Stimulated activated CD8-positive, alpha-beta memory T cell treated with anti-CD3 and anti-CD28 coated beads, Interleukin-2, amount 100 ng/mL, for 48 hours (primary cell): ENCODE data around the gene PASD1.
A peak's percentile ranks its signal among the peaks of the same experiment; 100 is the strongest.

ENCODE experiments used
- DNase-seq, 2 donors: peaks; one replicate each; pipeline ENCODE4 v3.0.0-alpha.2; 2020; ENCODE audit warnings: low read depth in 2 of 2

PASD1 gene

DNA sequence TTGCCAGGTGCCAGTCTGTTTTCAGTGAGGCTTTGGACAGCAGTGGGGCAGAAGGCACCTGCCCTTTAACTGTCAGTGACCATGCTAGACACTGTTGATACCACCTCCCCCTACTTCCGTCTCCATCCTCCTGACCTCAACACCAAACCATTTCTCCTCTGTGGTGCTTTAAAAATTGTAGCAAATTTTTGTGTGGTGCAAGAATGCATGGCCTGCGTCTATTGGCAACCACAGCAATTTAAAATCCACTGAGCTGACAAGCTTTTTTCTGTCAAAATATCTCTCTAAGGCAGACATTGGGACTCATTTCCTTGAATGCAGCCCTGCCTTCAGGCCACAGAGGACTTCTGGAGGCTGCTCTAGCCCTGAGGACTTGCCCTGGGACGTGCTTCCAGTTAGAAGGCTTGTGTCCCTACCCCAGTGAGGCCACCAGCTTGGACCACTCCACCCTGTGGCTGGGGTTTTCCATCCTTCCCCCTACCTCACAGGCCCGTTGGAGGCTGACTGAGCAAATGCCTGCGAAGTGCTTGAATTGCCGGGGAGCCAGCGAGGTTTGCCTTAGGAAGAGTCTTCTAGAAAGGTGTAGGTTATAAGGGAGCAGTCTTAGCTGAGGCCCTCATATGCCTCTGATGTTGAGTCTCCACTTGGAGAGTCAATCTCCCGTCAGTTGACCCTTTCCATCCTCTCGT, 138.7 kb downstream of the PASD1 start:
- no peak for DNase-seq

DNA sequence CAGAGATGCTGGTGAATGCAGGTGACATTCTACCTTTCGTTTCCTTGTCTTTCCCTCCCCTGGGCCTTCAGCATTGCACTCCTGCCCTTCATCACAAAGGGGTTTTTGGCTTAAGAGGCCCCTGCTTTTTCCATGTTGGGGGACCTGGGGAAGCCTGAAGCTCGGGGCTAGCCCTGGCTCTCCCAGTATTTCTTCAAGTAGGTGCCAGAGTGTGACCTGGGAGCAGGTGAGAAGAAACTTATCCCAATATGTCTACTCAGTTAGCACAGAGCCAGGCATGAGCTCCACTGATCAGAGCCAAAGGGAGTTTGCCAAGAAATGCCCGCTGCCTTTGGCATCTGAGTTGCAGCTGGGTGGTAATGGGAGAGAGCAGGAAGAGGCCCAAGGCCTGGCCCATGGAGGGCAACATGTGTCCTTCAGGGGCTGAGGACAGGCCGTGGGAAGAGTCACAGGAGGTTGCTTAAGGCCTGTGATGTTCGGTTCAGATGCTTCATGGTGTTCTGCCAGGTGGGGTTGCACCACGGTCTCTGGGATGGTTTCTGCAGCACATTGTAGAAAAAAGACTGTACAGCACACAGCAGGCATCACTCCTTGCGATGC, 139.4 kb downstream of the PASD1 start:
- no peak for DNase-seq

DNA sequence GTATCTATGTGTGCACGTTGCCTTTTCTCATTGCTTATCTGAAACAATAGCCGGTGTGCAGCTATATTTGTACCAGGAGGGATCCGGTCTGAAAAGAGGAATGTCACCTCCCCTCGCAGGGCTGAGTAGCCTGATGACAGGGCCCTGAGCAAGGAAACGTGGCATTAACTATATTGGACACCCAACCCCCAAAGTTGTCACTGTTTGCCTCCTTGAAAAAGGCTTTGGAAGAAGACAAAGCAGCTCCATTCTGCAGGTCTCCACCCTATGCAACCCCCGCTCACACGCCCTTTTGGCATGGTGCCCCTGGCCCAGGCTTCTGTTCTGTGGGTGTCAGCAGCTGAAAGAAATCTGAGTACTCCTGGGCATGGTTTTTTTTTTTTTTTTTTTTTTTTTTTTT, 140.0 kb downstream of the PASD1 start:
- DNase-seq: no peak

DNA sequence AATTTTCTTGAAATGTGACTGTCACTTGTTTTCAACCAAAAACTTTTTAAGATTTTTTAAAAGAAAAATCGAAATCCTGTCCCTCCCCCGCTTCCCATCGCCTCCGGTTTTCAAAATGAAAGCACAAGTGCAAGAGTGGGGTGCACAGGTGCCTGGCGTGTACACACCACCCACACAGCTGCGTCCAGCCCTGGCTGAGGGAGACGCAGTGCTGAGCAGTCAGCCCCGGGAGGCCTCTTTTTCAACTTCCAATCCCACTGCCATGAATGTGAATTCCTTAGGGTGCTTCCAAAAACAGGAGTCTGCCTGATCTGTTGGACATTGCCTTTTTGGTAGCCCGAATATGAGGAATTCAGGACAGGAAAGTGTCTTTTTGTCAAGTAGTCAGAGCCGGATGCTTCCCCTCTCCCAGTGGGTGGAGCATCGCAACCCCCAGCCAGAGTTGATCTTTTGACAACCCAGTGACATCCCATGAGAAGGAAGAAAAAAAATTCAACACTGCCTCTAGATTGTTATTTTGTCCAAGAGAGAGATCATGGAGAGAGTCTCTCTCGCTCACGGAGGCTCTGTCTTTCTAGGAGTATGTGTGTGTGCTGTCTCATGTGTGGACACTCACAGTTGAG, 140.7 kb downstream of the PASD1 start:
- no peak for DNase-seq

DNA sequence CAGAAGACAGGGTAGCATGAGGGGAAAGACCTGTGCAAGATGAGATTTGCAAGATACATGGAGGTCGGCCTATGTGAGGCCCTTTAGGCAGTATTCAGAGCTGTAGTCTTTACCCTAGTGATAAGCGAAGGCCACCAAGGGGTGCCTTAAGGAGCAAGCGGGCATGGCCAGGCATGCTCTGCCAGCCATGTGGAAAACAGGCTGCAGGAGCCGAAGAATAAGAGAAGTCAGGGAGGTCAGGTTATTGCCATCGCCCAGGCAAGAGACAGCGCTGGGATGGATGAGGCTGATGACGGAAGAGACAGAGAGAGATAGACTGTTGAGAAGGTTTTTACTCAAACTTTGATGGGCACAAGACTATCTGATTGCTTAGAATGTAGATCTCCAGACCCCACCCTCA, 145.3 kb downstream of the PASD1 start:
- DNase-seq: no peak

DNA sequence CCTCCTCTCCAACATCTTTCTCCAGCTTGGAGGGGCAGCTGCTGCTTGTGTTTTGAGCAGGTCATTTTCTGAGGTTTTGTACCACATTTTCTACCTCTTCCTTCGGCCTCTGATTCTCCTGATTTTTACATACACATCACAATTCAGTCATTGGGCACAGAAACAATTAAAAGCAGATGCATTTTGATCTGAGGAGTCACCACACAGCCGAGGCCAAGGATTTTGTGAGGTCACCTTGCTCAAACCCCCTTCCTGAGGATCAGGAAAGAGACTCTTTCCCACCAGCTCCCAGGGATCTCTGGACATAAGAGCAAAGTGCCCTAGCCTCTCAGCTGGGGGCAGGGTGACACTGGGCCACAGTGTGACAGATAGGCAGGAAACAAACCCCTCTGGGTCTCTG, 147.0 kb downstream of the PASD1 start:
- DNase-seq: no peak

DNA sequence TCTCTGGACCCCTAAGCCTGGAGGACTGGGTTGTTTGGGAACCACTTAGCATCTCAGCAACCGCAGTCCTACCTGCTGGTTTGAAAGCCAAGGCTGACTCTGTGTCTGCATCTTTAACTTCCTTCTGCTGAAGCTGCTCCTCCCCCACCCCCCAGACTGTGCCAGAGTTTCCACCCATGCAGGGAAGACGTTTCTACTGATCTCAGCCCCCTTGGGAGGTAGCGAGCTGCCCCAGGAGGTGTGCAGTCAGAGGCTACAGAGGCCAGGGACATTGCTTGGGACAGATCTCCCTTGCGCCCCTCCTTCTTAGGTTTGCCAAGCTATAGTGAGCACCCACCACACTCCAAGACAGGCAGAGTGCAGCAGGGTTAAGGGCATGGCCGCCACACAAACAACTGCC, 147.7 kb downstream of the PASD1 start:
- DNase-seq: no peak

DNA sequence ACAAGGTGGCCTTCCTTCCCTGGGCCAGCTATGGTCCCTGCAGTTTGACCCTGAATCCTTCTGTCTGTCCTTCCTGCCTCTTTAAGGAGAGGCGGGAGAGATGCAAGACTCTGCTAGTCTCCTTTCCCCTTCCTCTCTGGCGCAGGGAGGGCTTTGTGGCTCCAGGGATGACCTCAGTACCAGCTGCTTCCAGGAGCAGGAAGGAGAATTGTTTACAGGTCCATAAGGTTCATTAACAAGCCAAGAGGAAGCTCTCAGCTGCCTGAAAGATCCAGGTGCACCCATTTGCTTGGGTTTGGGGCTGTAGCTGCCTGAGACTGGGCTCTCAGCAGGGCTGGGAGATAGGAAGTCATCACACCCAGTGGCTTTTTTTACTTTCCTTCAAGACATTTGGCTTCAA, 148.3 kb downstream of the PASD1 start:
- no peak for DNase-seq

DNA sequence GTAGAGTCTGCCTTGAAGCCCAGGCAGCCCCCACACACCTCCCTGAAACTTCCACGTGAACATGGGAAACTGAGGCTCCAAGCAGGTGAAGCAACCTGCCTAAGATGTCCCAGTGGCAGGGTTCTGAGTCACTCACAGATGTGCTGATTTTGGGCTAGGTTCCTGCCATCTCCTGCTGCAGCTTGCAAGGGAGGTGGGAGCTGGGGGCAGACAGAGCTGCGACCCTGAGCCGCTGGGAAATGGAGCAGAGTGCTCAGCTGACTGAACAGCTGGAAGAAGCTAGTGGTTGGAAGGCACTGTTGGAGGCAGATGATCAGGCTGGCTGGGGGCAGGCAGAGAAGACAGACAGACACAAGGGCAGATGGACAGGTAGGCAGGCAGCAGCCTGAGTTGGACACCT, 148.8 kb downstream of the PASD1 start:
- DNase-seq: no peak

DNA sequence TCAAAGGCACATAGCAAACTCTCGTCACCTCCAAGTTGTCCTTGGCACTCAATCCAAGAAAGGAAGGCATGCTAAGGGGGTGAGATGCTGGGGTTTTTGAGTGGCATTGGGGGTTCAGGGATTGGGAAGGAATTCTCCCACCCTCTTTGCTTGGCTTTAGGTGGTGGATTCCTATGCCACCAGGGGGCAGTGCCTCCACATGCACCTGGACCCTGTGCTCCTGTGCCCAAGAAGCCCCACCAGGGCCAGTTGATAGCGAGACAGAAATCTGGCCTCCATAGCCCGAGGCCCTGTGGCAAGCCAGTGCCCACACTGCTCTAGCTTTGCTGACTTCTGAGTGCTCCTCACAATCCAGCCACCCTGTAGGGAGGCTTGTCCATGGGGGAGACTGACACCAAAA, 150.4 kb downstream of the PASD1 start:
- DNase-seq: peak in 1 of 2 donors; percentile 8

DNA sequence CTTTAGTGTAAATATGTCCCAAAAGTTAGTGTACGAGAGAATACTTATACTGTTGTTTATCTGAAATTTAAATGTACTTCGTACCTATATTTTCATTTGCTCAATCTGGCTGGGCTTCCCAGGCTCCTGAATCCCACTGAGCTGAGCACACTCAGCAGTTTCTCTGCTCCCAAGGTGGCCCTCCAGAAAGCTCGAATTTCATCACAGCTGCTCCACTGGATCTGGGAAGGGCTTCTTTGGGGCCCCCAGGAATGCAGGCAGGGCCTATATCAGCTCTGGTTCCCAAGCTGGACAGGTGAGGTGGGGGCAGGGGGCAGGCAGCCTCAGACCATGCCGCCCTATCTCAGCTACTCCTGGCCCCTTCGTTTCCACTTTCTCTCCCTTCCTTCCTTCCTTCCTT, 150.9 kb downstream of the PASD1 start:
- no peak for DNase-seq

DNA sequence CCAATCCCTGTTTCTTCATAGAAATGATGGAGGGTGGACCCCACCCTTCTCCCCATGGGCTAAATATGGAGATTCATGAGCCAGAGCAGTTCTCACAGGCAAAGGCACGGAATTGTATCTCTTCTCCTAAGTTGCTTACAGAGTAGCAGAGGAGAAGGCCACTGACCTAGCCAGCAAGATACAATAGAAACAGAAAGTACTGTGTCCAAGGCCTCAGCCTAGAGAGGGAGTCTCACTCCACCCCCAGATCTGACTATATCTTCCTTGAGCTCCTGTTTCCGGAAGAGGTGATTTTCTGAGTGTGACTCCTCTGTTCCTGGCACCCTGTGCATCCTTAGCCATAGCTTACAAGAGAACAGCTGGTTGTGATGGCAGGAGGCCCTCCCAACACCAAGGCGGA, 152.3 kb downstream of the PASD1 start, which contains the start of gene FATE1:
Gene FATE1, plus strand, starts transcription at position 284 of the 400 bp plus-strand sequence. Its CDS starts 85 bp downstream, at position 369.
- DNase-seq: no peak

DNA sequence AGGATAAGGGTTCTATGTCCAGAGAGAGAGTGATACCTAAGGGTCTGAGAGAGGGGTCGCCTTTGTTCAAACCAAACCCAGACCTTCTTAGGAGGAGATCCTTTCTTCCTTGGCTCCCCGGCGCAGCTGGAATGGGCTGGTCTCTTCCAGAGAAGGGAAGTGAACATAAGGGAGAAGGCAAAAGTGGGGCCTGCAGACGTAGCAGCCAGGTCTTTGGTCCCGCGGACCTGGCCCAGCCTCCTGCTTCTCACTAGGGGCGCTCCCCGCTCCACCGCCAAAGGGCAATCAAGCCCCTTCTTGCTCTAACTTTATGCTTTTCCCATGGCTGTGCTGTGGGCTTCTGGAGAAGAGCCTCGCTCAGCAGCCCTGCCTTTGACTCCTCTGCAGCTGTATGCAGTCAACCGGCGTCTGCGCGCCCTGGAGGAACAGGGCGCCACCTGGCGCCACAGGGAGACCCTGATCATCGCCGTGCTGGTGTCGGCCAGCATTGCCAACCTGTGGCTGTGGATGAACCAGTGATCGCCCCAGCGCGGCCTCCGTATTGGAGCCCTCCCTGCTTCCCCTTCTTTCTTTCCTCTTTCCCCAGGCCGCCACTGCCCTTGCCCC, 158.9 kb downstream of the PASD1 start:
- DNase-seq: no peak

DNA sequence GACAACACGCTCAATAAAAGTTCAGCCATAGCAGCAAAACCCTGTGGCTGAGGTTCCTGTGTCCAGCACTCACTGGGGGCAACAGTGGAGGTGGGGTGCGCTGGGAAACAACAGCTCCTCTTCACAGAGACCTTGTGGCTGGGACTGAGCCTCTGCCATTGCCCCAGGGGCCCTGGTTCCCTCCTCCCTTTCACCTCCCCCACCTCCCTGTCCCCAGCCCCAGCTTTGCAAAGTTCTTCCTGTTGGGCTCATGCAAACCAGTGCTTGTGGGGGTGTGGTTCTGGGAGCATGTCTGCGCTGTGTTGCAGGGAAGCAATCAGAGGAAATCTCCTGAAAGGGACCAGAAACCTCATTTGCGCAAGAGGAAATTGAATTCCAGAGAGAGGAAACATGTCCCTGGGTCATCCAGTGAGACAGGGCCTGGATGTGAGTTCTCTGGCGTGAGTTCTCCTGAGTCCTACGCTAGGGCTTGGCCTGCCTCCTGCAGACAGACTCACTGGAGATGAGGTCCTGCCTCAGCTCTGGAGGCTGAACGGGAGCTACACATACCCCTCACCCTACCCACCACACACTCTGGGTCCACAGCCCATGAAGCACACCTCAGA, 159.8 kb downstream of the PASD1 start:
- no peak for DNase-seq

DNA sequence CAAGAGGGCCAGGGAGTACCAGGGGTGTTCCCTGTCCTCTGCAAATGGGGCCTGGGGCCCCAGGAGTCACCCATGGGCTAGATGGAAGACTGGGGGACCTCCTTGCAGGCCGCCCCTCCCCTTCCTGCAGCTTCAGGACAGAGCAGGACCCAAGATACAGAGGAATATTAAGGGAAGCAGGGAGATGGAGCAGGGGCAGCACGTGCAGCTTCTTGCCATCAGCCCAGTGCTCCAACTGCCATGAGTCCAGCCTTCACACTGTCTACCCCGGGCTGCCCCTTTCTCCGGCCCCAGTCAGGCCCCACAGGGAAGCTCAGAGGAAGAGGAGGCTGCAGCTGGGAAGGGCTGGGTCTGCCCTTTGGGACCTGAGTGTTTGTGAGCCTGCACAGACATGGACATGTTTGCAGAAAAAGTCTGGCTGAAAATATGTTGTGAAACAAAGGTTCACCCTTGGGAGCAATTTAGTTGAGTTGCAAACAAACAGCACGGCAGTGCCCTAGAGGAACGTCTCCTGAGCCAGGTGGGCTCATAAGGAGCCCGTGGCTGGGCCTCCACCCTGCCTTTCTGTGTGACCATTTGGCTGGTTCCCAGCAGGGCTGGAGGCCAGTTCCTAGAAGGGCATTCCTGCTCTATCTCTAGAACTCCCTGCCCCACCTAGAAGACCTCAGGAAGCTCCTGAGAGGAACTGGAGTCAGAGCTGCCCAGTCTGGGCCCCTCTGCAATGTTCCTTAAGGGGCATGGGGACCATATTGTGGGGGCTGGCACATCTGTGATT, 161.3 kb downstream of the PASD1 start:
- no peak for DNase-seq

DNA sequence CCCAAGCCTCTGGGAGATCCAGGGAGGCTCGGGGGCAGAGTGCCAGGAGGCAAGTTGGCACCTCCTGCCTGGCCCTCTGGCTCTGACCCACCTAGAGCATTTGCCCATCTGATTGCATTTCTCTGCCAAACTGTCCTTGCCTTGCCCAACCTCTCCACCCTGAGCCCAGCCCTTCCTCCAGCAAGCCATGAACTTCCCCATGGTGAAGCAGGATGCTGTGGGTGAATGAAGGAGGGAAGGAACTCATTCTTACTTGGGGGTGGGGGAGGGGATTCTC, 161.8 kb downstream of the PASD1 start:
- DNase-seq: no peak
